H9 (cell line): ENCODE data around the gene NFXL1. TPM values are rescaled to one million over a fixed set of nuclear protein-coding genes. Genes with fewer than 3 reads are reported as not detected.

Experiments used
- DNase-seq: peaks from one replicate; pipeline ENCODE4 v3.0.0-alpha.2; 2017
- H2AFZ ChIP-seq: one replicate; pipeline ENCODE4 v1.6.1; 2013; ENCODE audit warnings: mild to moderate bottlenecking, low read length, control low read depth, moderate library complexity
- H2AK5ac ChIP-seq: 2 replicates; pipeline ENCODE4 v1.6.1; 2013; ENCODE audit warnings: low read length, control low read depth, mixed read lengths; ENCODE audit not compliant: insufficient read length
- H2BK120ac ChIP-seq: one replicate; pipeline ENCODE4 v1.6.1; 2013; ENCODE audit warnings: low read depth, mild to moderate bottlenecking, low read length, control low read depth, inconsistent platforms; ENCODE audit not compliant: poor library complexity, severe bottlenecking
- H2BK12ac ChIP-seq: 2 replicates; pipeline ENCODE4 v1.6.1; 2013; ENCODE audit warnings: low read length, control low read depth, mixed read lengths, low read depth; ENCODE audit not compliant: insufficient read length
- H2BK15ac ChIP-seq: 2 replicates; pipeline ENCODE4 v1.6.1; 2013; ENCODE audit warnings: low read depth, low read length, control low read depth
- H2BK20ac ChIP-seq: one replicate; pipeline ENCODE4 v1.6.1; 2013; ENCODE audit warnings: low read depth, mild to moderate bottlenecking, low read length, control low read depth, inconsistent platforms; ENCODE audit not compliant: poor library complexity, severe bottlenecking
- H2BK5ac ChIP-seq: 2 replicates; pipeline ENCODE4 v1.6.1; 2013; ENCODE audit warnings: low read length, control low read depth, mixed read lengths; ENCODE audit not compliant: insufficient read length
- H3K14ac ChIP-seq: 2 replicates; pipeline ENCODE4 v1.6.1; 2013; ENCODE audit warnings: low read length, control low read depth; ENCODE audit not compliant: insufficient read depth
- H3K18ac ChIP-seq: 2 replicates; pipeline ENCODE4 v1.6.1; 2013; ENCODE audit warnings: low read depth, mild to moderate bottlenecking, mixed read lengths, low read length, control low read depth; ENCODE audit not compliant: insufficient read length
- H3K23ac ChIP-seq: 2 replicates; pipeline ENCODE4 v1.6.1; 2013; ENCODE audit warnings: low read length, control low read depth, mixed read lengths, low read depth; ENCODE audit not compliant: insufficient read length
- H3K23me2 ChIP-seq: 2 replicates; pipeline ENCODE4 v1.6.1; 2013; ENCODE audit warnings: low read depth, mild to moderate bottlenecking, mixed read lengths, low read length, control low read depth; ENCODE audit not compliant: insufficient read length, poor library complexity, severe bottlenecking
- H3K27ac ChIP-seq: 2 replicates; pipeline ENCODE4 v1.5.1; 2013; ENCODE audit warnings: low read length, control low read depth, mixed read lengths, low read depth; ENCODE audit not compliant: insufficient read length
- H3K27me3 ChIP-seq: 2 replicates; pipeline ENCODE4 v1.6.1; 2013; ENCODE audit warnings: low read length, control low read depth, inconsistent platforms; ENCODE audit not compliant: insufficient read depth
- H3K4ac ChIP-seq: 2 replicates; pipeline ENCODE4 v1.6.1; 2013; ENCODE audit warnings: low read depth, mild to moderate bottlenecking, control low read depth, inconsistent platforms, low read length, moderate library complexity
- H3K4me1 ChIP-seq: 2 replicates; pipeline ENCODE4 v1.6.1; 2013; ENCODE audit warnings: low read length, control low read depth, inconsistent platforms; ENCODE audit not compliant: insufficient read depth
- H3K4me2 ChIP-seq: 2 replicates; pipeline ENCODE4 v1.6.1; 2013; ENCODE audit warnings: low read length, control low read depth, mixed read lengths; ENCODE audit not compliant: insufficient read length, insufficient read depth
- H3K56ac ChIP-seq: 2 replicates; pipeline ENCODE4 v1.6.1; 2013; ENCODE audit warnings: low read depth, mild to moderate bottlenecking, mixed read lengths, low read length, control low read depth; ENCODE audit not compliant: insufficient read length
- H3K79me1 ChIP-seq: 2 replicates; pipeline ENCODE4 v1.6.1; 2013; ENCODE audit warnings: low read depth, mild to moderate bottlenecking, moderate library complexity, low read length, control low read depth, inconsistent platforms; ENCODE audit not compliant: insufficient read depth, poor library complexity, severe bottlenecking
- H3K79me2 ChIP-seq: 2 replicates; pipeline ENCODE4 v1.6.1; 2013; ENCODE audit warnings: low read length, control low read depth, inconsistent platforms; ENCODE audit not compliant: insufficient read depth
- H3K9ac ChIP-seq: 2 replicates; pipeline ENCODE4 v1.6.1; 2013; ENCODE audit warnings: low read length, control low read depth, mixed read lengths; ENCODE audit not compliant: insufficient read length; ENCODE audit errors: extremely low read depth
- H3K9me3 ChIP-seq: one replicate; pipeline ENCODE4 v1.6.1; 2013; ENCODE audit warnings: low read depth, low read length, inconsistent platforms; ENCODE audit not compliant: control insufficient read depth
- H3T11ph ChIP-seq: one replicate; pipeline ENCODE4 v1.6.1; 2013; ENCODE audit warnings: mild to moderate bottlenecking, low read length, control low read depth, inconsistent platforms
- H4K20me1 ChIP-seq: one replicate; pipeline ENCODE4 v1.6.1; 2013; ENCODE audit not compliant: control insufficient read depth, insufficient read length, insufficient read depth
- H4K5ac ChIP-seq: 2 replicates; pipeline ENCODE4 v1.6.1; 2013; ENCODE audit warnings: low read depth, mild to moderate bottlenecking, mixed read lengths, low read length, control low read depth; ENCODE audit not compliant: insufficient read length
- H4K8ac ChIP-seq: replicated peaks from 2 replicates; pipeline ENCODE4 v1.6.1; 2013; ENCODE audit warnings: low read length, control low read depth, mixed read lengths, low read depth; ENCODE audit not compliant: insufficient read length
- H4K91ac ChIP-seq: 2 replicates; pipeline ENCODE4 v1.6.1; 2013; ENCODE audit warnings: low read depth, mild to moderate bottlenecking, moderate library complexity, mixed read lengths, low read length, control low read depth; ENCODE audit not compliant: insufficient read length
- H3K27ac Mint-ChIP-seq, 3 experiments: 2 replicates in 2 of 3; 3 replicates in 1 of 3; pipeline ENCODE4 v1.8.0; 2020 to 2021; ENCODE audit warnings: mixed read lengths in 3 of 3, mild to moderate bottlenecking in 1 of 3, moderate library complexity in 1 of 3
- H3K27me3 Mint-ChIP-seq: 2 replicates; pipeline ENCODE4 v1.8.0; 2021; ENCODE audit warnings: low read depth, mild to moderate bottlenecking, moderate library complexity, mixed read lengths
- H3K36me3 Mint-ChIP-seq, 3 experiments: 2 replicates in 2 of 3; 3 replicates in 1 of 3; pipeline ENCODE4 v1.8.0; 2020 to 2021; ENCODE audit warnings: low read depth in 3 of 3, mixed read lengths in 3 of 3; ENCODE audit not compliant: insufficient read depth in 1 of 3
- H3K4me1 Mint-ChIP-seq, 2 experiments: 2 replicates each; pipeline ENCODE4 v1.8.0; 2020; ENCODE audit warnings: mixed read lengths in 2 of 2
- H3K4me3 Mint-ChIP-seq, 2 experiments: 2 replicates in 1 of 2; 3 replicates in 1 of 2; pipeline ENCODE4 v1.8.0; 2020 to 2021; ENCODE audit warnings: mild to moderate bottlenecking in 2 of 2, mixed read lengths in 2 of 2, moderate library complexity in 1 of 2
- H3K9me3 Mint-ChIP-seq, 2 experiments: 2 replicates in 1 of 2; 3 replicates in 1 of 2; pipeline ENCODE4 v1.8.0; 2020; ENCODE audit warnings: mild to moderate bottlenecking in 2 of 2, mixed read lengths in 2 of 2, moderate library complexity in 1 of 2
- CTCF ChIP-seq: fragments of 200-600 bp; sonication (generic); conservative IDR thresholded peaks from 3 replicates; pipeline ENCODE4 v1.8.0; 2021; ENCODE audit warnings: antibody characterized with exemption, mild to moderate bottlenecking
- WGBS: extraction: QIAGEN DNeasy Blood & Tissue Kit; methylation state at CpG from one replicate; pipeline ENCODE4 v1.1.7; 2013; ENCODE audit warnings: missing lambda C conversion rate, low lambda C conversion rate, mixed read lengths; ENCODE audit not compliant: insufficient read length; ENCODE audit errors: extremely low coverage; 5-methylcytosine and 5-hydroxymethylcytosine counted together
- total RNA-seq: library from RNA; stranded (reverse); gene quantifications from 2 replicates; pipeline ENCODE4 v1.2.1, GENCODE V29; 2021

The NFXL1 gene
- total RNA-seq, 1 experiment from 2014 or later = 33.8 TPM

GRCh38 chr4:47837908-47838294 lies 76.5 kb downstream of the NFXL1 start, which contains the start of gene CORIN:
Gene CORIN (minus strand): TSS chr4:47838067. CDS start chr4:47837949, 118 bp downstream.
- H2BK120ac ChIP-seq = no peak within 1 kb of the TSS
- H3K56ac ChIP-seq = no peak within 1 kb of the TSS
- H4K91ac ChIP-seq = no peak within 1 kb of the TSS
- no peak within 1 kb of the TSS for H2BK20ac ChIP-seq
- H3K4me2 ChIP-seq = peak within 1 kb of the TSS; percentile 79
- H3K23me2 ChIP-seq = peaks cover 18% of the 10 kb centered on the region
- H3K27ac ChIP-seq = no peak within 1 kb of the TSS
- H2AFZ ChIP-seq = no peak within 1 kb of the TSS
- peaks cover 13% of the 10 kb centered on the region for H3K27me3 Mint-ChIP-seq
- no peak within 1 kb of the TSS for H4K8ac ChIP-seq
- peak within 1 kb of the TSS in 2 of 3 experiments; percentile 31 to 44; a peak in 2 of 7 replicates for H3K27ac Mint-ChIP-seq
- H3K4me3 Mint-ChIP-seq = peak within 1 kb of the TSS; percentile 73 to 87
- H4K5ac ChIP-seq = no peak within 1 kb of the TSS
- peaks cover 6% of the 10 kb centered on the region; the same call in 1 of the 2 replicates for H3K4me1 ChIP-seq
- H3K14ac ChIP-seq = no peak within 1 kb of the TSS
- H3K18ac ChIP-seq = no peak within 1 kb of the TSS
- H3K4ac ChIP-seq = no peak within 1 kb of the TSS
- no peaks in the 10 kb centered on the region for H3K27me3 ChIP-seq
- H4K20me1 ChIP-seq = no peaks in the 10 kb centered on the region
- no peak within 1 kb of the TSS for H3K9ac ChIP-seq
- no peak for TF ChIP-seq CTCF
- H2BK15ac ChIP-seq = no peak within 1 kb of the TSS
- H3K79me1 ChIP-seq = no peaks in the 10 kb centered on the region
- WGBS = no CpG with 5 or more reads among the region's 16 CpGs
- peaks cover 0 to 9% (median 3%) of the 10 kb centered on the region in 3 experiments; a peak in 5 of 7 replicates for H3K36me3 Mint-ChIP-seq
- no peak for DNase-seq
- H3T11ph ChIP-seq = no peak within 1 kb of the TSS
- H3K23ac ChIP-seq = no peak within 1 kb of the TSS
- H2AK5ac ChIP-seq = no peak within 1 kb of the TSS
- H2BK12ac ChIP-seq = no peak within 1 kb of the TSS
- no peaks in the 10 kb centered on the region for H3K79me2 ChIP-seq
- H3K9me3 Mint-ChIP-seq = peaks cover 6 to 9% of the 10 kb centered on the region in 2 experiments
- H3K4me1 Mint-ChIP-seq = peaks cover 21 to 24% of the 10 kb centered on the region in 2 experiments
- no peak within 1 kb of the TSS for H2BK5ac ChIP-seq
- H3K9me3 ChIP-seq = no peaks in the 10 kb centered on the region
